OCI-LY7 (cell line): ENCODE measurements around the gene CFAP70. TPM values are rescaled to one million over a fixed set of nuclear protein-coding genes. Genes with fewer than 3 reads are reported as not detected.

Source experiments
- BruUV-seq: library from RNA; stranded (reverse); fragments of 400-500 nt; replicated peaks from 2 replicates; lab custom pipeline; 2021; lab: Mats Ljungman, UMichigan
- CTCF ChIA-PET: fragments of 300-600 bp; sonication (Branson Sonifier 250); formaldehyde crosslinking; loops from one replicate; lab custom pipeline; 2022; ENCODE audit warnings: antibody characterized with exemption; ENCODE audit not compliant: unreplicated experiment; lab: Charles Lee
- POLR2A ChIA-PET: fragments of 300-600 bp; sonication (Branson Sonifier 250); formaldehyde crosslinking; loops from one replicate; lab custom pipeline; 2022; ENCODE audit warnings: antibody characterized with exemption; lab: Charles Lee
- DNase-seq: peaks from one replicate; pipeline ENCODE4 v3.0.0-alpha.2; 2015; ENCODE audit warnings: low spot score
- H2AFZ ChIP-seq: fragments of 200-600 bp; sonication (generic), shearing (Covaris generic); 2 replicates; pipeline ENCODE4 v1.6.1; 2014; ENCODE audit warnings: mild to moderate bottlenecking, antibody characterized with exemption, low read length, moderate library complexity
- H3K27ac ChIP-seq: fragments of 200-600 bp; sonication (generic); 2 replicates; pipeline ENCODE4 v1.5.1; 2014; ENCODE audit warnings: mixed run types, low read depth, mild to moderate bottlenecking, moderate library complexity, low read length, inconsistent platforms; ENCODE audit not compliant: poor library complexity, severe bottlenecking
- H3K36me3 ChIP-seq: fragments of 200-600 bp; sonication (generic); 2 replicates; pipeline ENCODE4 v1.6.1; 2014; ENCODE audit warnings: mild to moderate bottlenecking, antibody characterized with exemption, low read length, moderate library complexity, mixed read lengths; ENCODE audit not compliant: insufficient read depth
- H3K4me1 ChIP-seq: fragments of 200-600 bp; sonication (generic); 2 replicates; pipeline ENCODE4 v1.5.1; 2014; ENCODE audit warnings: mild to moderate bottlenecking, low read length; ENCODE audit not compliant: insufficient read depth, poor library complexity, severe bottlenecking
- H3K4me2 ChIP-seq: fragments of 200-600 bp; sonication (generic); 2 replicates; pipeline ENCODE4 v1.6.1; 2014; ENCODE audit warnings: mild to moderate bottlenecking, low read length
- H3K4me3 ChIP-seq: fragments of 200-600 bp; sonication (generic); 2 replicates; pipeline ENCODE4 v1.5.1; 2014; ENCODE audit warnings: mild to moderate bottlenecking, low read depth, low read length; ENCODE audit not compliant: poor library complexity, severe bottlenecking
- H3K79me2 ChIP-seq: fragments of 200-600 bp; sonication (generic); 2 replicates; pipeline ENCODE4 v1.6.1; 2016; ENCODE audit warnings: low read depth, mild to moderate bottlenecking, low read length, moderate library complexity, mixed read lengths; ENCODE audit not compliant: insufficient read depth
- H3K9me2 ChIP-seq: fragments of 200-600 bp; sonication (generic); 2 replicates; pipeline ENCODE4 v1.6.1; 2016; ENCODE audit warnings: mild to moderate bottlenecking, low read length, mixed read lengths; ENCODE audit not compliant: insufficient read depth
- H3K9me3 ChIP-seq: fragments of 200-600 bp; sonication (generic); 2 replicates; pipeline ENCODE4 v1.6.1; 2014; ENCODE audit warnings: mild to moderate bottlenecking, mixed run types, low read length, mixed read lengths
- H4K20me1 ChIP-seq: fragments of 200-600 bp; sonication (generic); 2 replicates; pipeline ENCODE4 v1.6.1; 2014; ENCODE audit warnings: mild to moderate bottlenecking, antibody characterized with exemption, low read length, moderate library complexity, mixed read lengths; ENCODE audit not compliant: insufficient read depth
- CTCF ChIP-seq: fragments of 200-600 bp; sonication (generic); conservative IDR thresholded peaks from 2 replicates; pipeline ENCODE4 v1.5.1; 2014; ENCODE audit warnings: mild to moderate bottlenecking, antibody characterized with exemption, low read length, moderate library complexity, mixed read lengths
- EZH2phosphoT487 ChIP-seq: fragments of 200-600 bp; sonication (generic); IDR thresholded peaks from 2 replicates; pipeline ENCODE4 v1.6.1; 2018; ENCODE audit warnings: low read depth, borderline replicate concordance, mild to moderate bottlenecking, mixed run types, antibody characterized with exemption, low read length, moderate library complexity, mixed read lengths
- intact Hi-C: fragments of 100-400 bp; cut with micrococcal nuclease; formaldehyde crosslinking; loops from one replicate; pipeline ENCODE4 v1.10.0; 2022; ENCODE audit not compliant: unreplicated experiment
- total RNA-seq, 2 experiments: library from RNA; depleted of rRNA in 1 of 2; stranded (reverse); fragments of >200 nt in 1 of 2; shearing (Covaris generic) in 1 of 2; gene quantifications; 2 replicates each; pipeline ENCODE4 v1.2.3, GENCODE V29; 2014 to 2022

CFAP70 gene
- total RNA-seq, 2 experiments from 2014 or later: 1.1 to 1.9 TPM

- ChIA-PET POLR2A (interaction anchor here (1.5 kb wide), 1 partner anchor 22 kb away, joined by 3 read pairs; the partner anchor contains the start of gene DNAJC9), CTCF (no interaction called here)
- Histone ChIP-seq H3K9me2 (no peaks in the 10 kb centered on the region), H3K4me2 (no peak overlapping the region), H3K4me1 (peaks cover 4% of the 10 kb centered on the region), H3K79me2 (no peaks in the 10 kb centered on the region), H3K36me3 (0 out of 2 replicates have a peak, but pooled peaks cover 5% of the 10 kb centered on the region), H3K27ac (no peak overlapping the region), H3K4me3 (no peak overlapping the region), H4K20me1 (no peaks in the 10 kb centered on the region), H3K9me3 (no peaks in the 10 kb centered on the region), H2AFZ (no peak overlapping the region)
- DNase-seq: no peak
- TF ChIP-seq CTCF (no peak), EZH2phosphoT487 (no peak)
- intact Hi-C loops: no loop called here
- BruUV-seq: no TSS peak
These were observed 133.1 kb downstream of the CFAP70 start for GRCh38 chr10:73225518-73225917.

DNA sequence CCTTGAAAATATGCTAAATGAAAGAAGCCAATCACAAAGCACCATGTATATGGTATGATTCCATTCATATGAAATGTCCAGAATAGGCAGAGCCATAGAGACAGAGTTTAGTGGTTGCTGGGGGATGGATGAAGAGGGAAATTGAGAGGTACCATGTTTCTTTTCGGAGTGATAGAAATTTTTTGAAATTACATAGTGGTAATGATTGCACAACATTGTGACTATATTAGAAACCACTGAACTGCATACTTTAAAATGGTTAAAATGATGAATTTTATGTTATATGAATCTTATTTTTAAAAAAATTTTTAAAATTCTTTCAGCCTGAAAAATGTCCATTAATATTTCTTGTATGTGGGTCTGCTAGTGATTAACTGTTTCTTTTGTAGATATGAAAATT is 137.7 kb downstream of the CFAP70 start:
- Histone ChIP-seq H3K36me3 (peaks cover 13% of the 10 kb centered on the region), H2AFZ (no peak overlapping the region), H3K4me1 (no peaks in the 10 kb centered on the region), H3K9me3 (no peaks in the 10 kb centered on the region), H3K4me3 (no peak overlapping the region), H4K20me1 (no peaks in the 10 kb centered on the region), H3K9me2 (no peaks in the 10 kb centered on the region), H3K27ac (no peak overlapping the region), H3K79me2 (no peaks in the 10 kb centered on the region), H3K4me2 (no peak overlapping the region)
- no peak for DNase-seq
- BruUV-seq: no TSS peak
- ChIA-PET CTCF (no interaction called here), POLR2A (no interaction called here)
- intact Hi-C loops: no loop called here
- TF ChIP-seq EZH2phosphoT487 (no peak), CTCF (no peak)

- ChIA-PET POLR2A (interaction anchor here (0.5 kb wide), 1 partner anchor 31 kb away, joined by 3 read pairs; no protein-coding TSS in a partner anchor), CTCF (no interaction called here)
- Histone ChIP-seq H3K4me2 (no peak overlapping the region), H3K9me2 (no peaks in the 10 kb centered on the region), H2AFZ (no peak overlapping the region), H3K27ac (no peak overlapping the region), H3K9me3 (no peaks in the 10 kb centered on the region), H3K36me3 (peaks cover 13% of the 10 kb centered on the region), H3K4me3 (no peak overlapping the region), H3K4me1 (no peaks in the 10 kb centered on the region), H4K20me1 (no peaks in the 10 kb centered on the region), H3K79me2 (no peaks in the 10 kb centered on the region)
- no TSS peak for BruUV-seq
- TF ChIP-seq EZH2phosphoT487: no peak
- no peak for TF ChIP-seq CTCF
- DNase-seq: no peak
- intact Hi-C loops: no loop called here
These were observed 139.3 kb downstream of the CFAP70 start for GRCh38 chr10:73219384-73219783.
